ENCODE results near the gene GMIP.
"Not testable (repeated sequence)": the region's sequence is repeated elsewhere in the genome, so short reads cannot be mapped to it uniquely, and the experiment has no call there.

Gene GMIP

DNA sequence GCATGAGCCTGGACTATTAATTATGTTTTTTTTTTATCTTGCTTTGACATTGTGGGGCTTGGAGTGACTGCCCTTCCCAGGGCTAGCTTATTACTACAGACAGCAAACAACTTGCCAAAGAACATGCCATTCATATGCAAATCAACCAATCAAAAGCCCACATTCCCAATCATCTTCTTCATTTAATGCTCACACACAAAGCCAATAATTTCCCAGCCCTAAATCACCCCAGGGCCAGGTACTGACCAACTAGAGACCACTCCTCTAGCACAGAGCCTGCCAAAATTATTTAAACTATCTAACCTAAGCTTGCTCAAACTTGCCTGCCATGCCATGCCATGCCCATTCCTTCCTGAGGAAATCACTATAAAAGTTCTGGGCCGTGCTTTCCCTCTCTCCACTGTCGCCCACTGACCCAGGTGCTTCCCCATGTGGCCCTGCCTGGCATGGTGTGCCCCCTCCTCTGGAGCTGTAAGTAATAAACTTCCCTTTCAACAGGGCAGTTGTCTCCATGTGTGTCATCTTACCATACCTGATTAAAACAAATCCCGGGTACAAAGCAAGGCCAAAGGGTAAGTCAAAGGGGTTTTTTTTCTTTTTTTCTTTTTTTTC is 40.6 kb downstream of the GMIP start:
- no peak for DNase-seq

GRCh38 chr19:19602136-19602712 is 41.2 kb downstream of the GMIP start:
- DNase-seq: peak; percentile 11

GRCh38 chr19:19600793-19601330 is 42.6 kb downstream of the GMIP start:
- no peak for DNase-seq

DNA sequence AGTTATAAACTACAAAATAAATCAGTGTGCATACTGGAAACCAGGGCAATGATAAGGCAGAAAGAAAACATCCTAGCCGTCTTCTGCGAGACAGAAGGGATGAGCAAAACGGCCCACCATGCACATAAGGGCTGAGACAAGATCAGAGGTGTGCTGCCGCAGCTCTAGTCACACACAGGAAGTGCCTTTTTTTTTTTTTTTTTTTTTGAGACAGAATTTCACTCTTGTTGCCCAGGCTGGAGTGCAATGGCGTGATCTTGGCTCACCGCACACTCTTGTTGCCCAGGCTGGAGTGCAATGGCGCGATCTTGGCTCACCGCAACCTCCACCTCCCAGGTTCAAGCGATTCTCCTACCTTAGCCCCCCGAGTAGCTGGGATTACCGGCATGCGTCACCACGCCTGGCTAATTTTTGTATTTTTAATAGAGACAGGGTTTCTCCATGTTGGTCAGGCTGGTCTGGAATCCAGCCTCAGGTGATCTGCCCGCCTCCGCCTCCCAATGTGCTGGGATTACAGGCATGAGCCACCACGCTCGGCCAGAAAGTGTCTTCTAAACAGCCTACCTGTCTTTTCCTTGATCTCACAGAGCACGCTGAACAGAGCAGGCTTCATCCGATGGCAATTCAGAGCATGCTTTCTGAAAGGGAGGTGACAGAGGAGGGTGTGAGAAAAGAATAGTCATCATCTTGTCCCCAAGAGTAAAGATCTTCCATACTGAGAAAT is 44.6 kb downstream of the GMIP start:
- DNase-seq: not testable (repeated sequence)

DNA sequence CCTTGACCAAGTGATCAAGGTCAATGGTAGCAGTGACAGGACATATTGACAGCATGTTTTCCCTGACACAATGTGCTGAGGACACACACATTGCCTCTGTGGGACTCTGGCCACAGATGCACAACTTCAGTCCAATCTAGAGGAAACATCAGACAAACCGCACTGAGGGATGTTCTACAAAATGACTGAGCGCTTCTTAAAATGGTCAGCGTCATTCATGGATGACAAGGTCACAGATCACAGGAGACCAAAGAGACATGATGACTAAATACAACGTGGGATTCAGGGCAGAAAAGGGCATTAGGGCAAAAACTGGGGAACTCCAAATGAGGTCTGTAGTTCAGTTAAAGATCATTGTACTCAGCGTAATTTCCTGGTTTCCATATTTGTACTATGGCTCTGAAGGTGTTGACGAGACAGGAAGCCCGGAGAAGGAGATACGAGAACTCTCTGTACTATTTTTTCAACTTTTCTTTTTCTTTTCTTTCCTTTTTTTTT is 45.6 kb downstream of the GMIP start:
- DNase-seq: no peak

DNA sequence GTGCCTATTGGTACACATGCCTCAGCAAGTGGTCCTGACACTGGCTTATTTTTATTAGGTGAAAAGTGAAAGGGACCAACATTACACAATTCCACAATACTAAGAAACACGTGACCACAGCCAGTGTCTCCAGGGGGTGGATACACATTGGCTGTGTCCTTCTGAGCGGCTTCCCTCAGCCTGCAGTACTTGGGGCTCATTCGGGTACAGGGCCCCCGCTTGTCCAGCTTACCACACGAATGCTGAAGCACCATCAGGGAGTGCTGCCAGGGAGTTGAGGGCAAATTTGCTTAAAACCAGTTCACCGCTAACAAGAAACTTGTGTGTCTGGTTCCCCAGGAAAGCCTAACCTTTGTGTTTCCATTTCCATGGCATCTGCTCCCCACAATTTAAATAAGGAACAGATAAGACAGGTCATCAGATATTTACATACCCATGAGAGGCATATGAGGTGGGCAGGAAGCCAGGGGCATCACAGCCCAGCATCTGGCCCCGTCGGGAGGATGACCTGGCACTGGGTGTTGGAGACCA is 48.2 kb downstream of the GMIP start:
- DNase-seq: peak; percentile 8

DNA sequence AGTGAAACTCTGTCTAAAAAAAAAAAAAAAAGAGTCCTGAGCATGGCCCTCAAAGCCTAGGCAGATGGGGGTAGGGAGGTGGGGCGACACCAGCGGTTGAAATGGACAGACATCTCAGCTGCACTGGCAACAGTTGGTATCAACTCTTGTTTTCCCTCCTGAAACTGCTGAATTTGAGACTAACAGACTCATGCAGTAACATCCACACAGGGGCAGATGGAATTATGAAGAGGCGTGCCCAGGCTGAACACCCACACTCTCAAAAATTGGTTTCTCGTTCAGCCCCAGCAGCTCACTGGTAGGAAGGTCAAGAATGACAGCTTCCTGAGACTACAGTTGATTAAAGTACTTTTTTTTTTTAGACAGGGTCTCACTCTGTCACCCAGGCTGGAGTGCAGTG is 49.1 kb downstream of the GMIP start:
- no peak for DNase-seq

GRCh38 chr19:19592690-19593089 is 50.8 kb downstream of the GMIP start:
- no peak for DNase-seq

DNA sequence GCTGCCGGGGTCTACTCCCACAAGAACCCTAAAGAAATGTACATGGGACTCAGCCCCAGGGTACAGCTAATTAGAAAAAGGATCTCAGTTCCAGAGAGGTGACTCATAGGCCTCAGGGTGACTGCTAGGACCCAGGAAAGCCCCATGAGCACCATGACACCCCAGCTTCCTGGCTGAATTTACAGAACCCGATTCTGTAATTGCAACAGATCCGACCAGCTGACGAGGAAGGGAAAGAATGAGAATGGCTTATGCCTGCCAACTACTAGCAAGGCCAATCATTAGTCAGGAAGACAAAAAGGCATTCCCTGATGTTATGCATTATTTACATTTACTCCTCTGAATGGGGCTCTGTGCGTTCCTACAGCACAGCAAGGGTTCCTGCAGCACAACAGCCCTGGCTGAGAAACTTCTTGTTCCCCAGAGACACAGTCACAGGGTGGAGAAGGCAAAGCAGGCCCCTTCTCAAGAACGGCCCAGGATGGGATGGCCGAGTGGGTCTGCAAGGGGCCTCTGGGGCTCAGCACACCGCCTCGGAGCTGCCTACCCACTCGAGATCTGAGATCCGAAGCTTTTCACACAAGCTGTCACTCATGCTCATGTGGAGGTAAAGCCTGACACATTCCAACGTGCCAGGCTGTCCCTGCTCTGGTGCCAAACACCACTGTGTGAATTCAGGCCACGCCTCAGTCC is 52.2 kb downstream of the GMIP start:
- DNase-seq: no peak

DNA sequence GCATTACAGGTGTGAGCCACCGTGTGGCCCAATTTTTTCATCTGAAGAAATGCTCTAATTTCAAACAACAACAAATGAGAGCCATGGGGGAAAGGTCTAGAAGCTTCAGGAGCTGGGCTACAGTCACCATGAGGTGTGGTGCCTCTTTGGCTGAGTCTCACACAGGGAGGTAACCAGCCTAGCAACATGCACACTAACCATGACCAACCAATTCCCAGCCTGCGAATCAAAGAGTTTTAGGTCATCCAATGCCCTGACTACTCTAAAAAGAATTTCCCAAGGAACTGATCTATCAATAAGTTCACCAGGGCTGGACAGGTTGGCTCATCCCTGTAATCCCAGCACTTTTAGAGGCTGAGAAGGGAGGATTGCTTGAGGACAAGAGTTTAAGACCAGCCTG is 54.9 kb downstream of the GMIP start:
- DNase-seq: no peak

- no peak for DNase-seq
Observed at GRCh38 chr19:19587771-19588170, 55.7 kb downstream of the GMIP start.

DNA sequence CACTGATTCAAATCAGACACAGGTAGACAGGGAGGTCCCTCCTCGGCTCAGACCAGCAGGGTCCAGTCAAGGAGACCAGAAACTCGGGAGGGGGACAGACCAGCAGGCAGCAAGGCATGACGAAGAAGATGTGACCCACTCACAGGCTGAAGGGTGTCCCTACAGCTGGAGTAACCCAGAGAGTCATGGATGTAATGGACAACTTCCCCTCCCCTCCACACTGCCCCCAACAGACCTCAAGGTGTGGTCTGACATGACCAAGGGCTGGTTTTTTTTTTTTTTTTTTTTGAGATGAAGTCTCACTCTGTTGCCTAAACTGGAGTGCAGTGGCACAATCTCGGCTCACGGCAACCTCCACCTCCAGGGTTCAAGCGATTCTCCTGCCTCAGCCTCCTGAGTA is 59.1 kb downstream of the GMIP start:
- no peak for DNase-seq

GRCh38 chr19:19582471-19582870 is 61.0 kb downstream of the GMIP start:
- DNase-seq: no peak

DNA sequence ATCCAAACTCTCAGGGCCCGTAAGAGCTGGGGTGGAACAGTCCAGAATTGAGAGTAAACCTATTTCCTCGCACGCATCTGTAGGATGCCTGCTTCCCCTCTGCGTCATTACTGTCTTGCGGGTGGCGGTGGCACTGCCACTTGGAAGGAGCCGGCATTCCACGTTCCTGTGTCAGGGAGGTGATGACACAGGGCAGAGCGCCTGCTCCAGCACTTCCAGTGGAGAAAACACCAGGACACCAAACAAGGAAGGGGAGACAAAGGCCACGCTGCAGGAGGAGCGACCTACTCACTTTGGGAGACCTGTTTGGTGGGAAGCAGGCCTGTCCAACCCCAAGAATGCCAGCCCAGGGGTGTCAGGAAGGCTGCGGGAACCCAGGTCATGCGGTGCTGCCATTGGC is 62.1 kb downstream of the GMIP start:
- no peak for DNase-seq

- no peak for DNase-seq
Observed at GRCh38 chr19:19580418-19580817, 63.0 kb downstream of the GMIP start.

- no peak for DNase-seq
Observed at GRCh38 chr19:19579533-19580361, 63.7 kb downstream of the GMIP start.

Measured in DMS53 (cell line).